SK-N-SH treated with all-trans-retinoic acid at 6 μM for 48 hours (cell line): ENCODE data around the gene SMAD6.

Experiments used
- ATAC-seq: fragments of 200-7000 bp; cut with Tn5 transposase; 3 replicates; pipeline ENCODE4 v1.9.1; 2020; ENCODE audit warnings: mild to moderate bottlenecking, moderate library complexity
- ARNTL ChIP-seq: fragments of 450-650 bp; formaldehyde crosslinking; IDR thresholded peaks from 2 replicates; pipeline ENCODE4 v1.5.0; 2020; ENCODE audit warnings: low read depth, mild to moderate bottlenecking, moderate library complexity, borderline replicate concordance
- BACH2 ChIP-seq: fragments of 250-450 bp; sonication (Bioruptor Pico); IDR thresholded peaks from 2 replicates; pipeline ENCODE4 v1.9.0; 2021; ENCODE audit warnings: mild to moderate bottlenecking, borderline replicate concordance
- CSDC2 ChIP-seq: fragments of 250-450 bp; sonication (Bioruptor Pico); IDR thresholded peaks from 2 replicates; pipeline ENCODE4 v1.5.0; 2020; ENCODE audit warnings: mild to moderate bottlenecking, moderate library complexity
- ESRRG ChIP-seq: fragments of 250-450 bp; sonication (Bioruptor Pico); IDR thresholded peaks from 2 replicates; pipeline ENCODE4 v1.6.1; 2021; ENCODE audit warnings: mild to moderate bottlenecking
- GLIS3 ChIP-seq: fragments of 250-450 bp; sonication (Bioruptor Pico); IDR thresholded peaks from 2 replicates; pipeline ENCODE4 v1.5.0; 2020; ENCODE audit warnings: mild to moderate bottlenecking, moderate library complexity
- ISL1 ChIP-seq: fragments of 250-450 bp; sonication (Bioruptor Pico); IDR thresholded peaks from 2 replicates; pipeline ENCODE4 v2.1.2; 2022; ENCODE audit warnings: mild to moderate bottlenecking, moderate library complexity
- OSR1 ChIP-seq: fragments of 250-450 bp; sonication (Bioruptor Pico); IDR thresholded peaks from 2 replicates; pipeline ENCODE4 v1.8.0; 2022; ENCODE audit warnings: moderate library complexity, mild to moderate bottlenecking, inconsistent platforms
- PPARA ChIP-seq: fragments of 250-450 bp; sonication (Bioruptor Pico); IDR thresholded peaks from 2 replicates; pipeline ENCODE4 v1.5.0; 2020; ENCODE audit warnings: mild to moderate bottlenecking, borderline replicate concordance
- RARB ChIP-seq: fragments of 250-450 bp; sonication (Bioruptor Pico); IDR thresholded peaks from 2 replicates; pipeline ENCODE4 v1.8.0; 2021; ENCODE audit warnings: mild to moderate bottlenecking, moderate library complexity
- TCF4 ChIP-seq: fragments of 250-450 bp; sonication (Bioruptor Pico); IDR thresholded peaks from 2 replicates; pipeline ENCODE4 v1.8.0; 2021; ENCODE audit warnings: mild to moderate bottlenecking, moderate library complexity, borderline replicate concordance
- TOX ChIP-seq: fragments of 250-450 bp; sonication (Bioruptor Pico); IDR thresholded peaks from 2 replicates; pipeline ENCODE4 v1.8.0; 2021; ENCODE audit warnings: mild to moderate bottlenecking, moderate library complexity, borderline replicate concordance
- ZC3H10 ChIP-seq: fragments of 250-450 bp; sonication (Bioruptor Pico); IDR thresholded peaks from 2 replicates; pipeline ENCODE4 v1.5.1; 2021; ENCODE audit warnings: mild to moderate bottlenecking, moderate library complexity
- ZFP3 ChIP-seq: fragments of 250-450 bp; sonication (Bioruptor Pico); IDR thresholded peaks from 2 replicates; pipeline ENCODE4 v1.5.0; 2020; ENCODE audit warnings: mild to moderate bottlenecking, moderate library complexity
- ZFP30 ChIP-seq: fragments of 450-650 bp; formaldehyde crosslinking; IDR thresholded peaks from 2 replicates; pipeline ENCODE4 v1.5.0; 2022; ENCODE audit warnings: mild to moderate bottlenecking, moderate library complexity
- ZNF565 ChIP-seq: fragments of 450-650 bp; formaldehyde crosslinking; conservative IDR thresholded peaks from 2 replicates; pipeline ENCODE4 v1.5.0; 2020; ENCODE audit warnings: low read depth, mild to moderate bottlenecking, moderate library complexity
- ZNF70 ChIP-seq: fragments of 450-650 bp; formaldehyde crosslinking; IDR thresholded peaks from 2 replicates; pipeline ENCODE4 v1.5.0; 2020; ENCODE audit warnings: mild to moderate bottlenecking, moderate library complexity
- TF ChIP-seq, protein P1 (sequence below): fragments of 250-450 bp; sonication (Bioruptor Pico); IDR thresholded peaks from 2 replicates; pipeline ENCODE4 v1.5.1; 2020; ENCODE audit warnings: low read depth, mild to moderate bottlenecking, moderate library complexity
- TF ChIP-seq, protein P2 (sequence below): fragments of 250-450 bp; sonication (Bioruptor Pico); IDR thresholded peaks from 2 replicates; pipeline ENCODE4 v1.5.0; 2020; ENCODE audit warnings: mild to moderate bottlenecking, moderate library complexity
- TF ChIP-seq, protein P3 (sequence below): fragments of 250-450 bp; sonication (Bioruptor Pico); IDR thresholded peaks from 2 replicates; pipeline ENCODE4 v1.8.0; 2020; ENCODE audit warnings: mild to moderate bottlenecking, moderate library complexity, borderline replicate concordance
- TF ChIP-seq, protein P4 (sequence below): fragments of 250-450 bp; sonication (Bioruptor Pico); IDR thresholded peaks from 2 replicates; pipeline ENCODE4 v1.8.0; 2021; ENCODE audit warnings: low read depth, mild to moderate bottlenecking, moderate library complexity, borderline replicate concordance
- TF ChIP-seq, protein P5 (sequence below): fragments of 250-450 bp; sonication (Bioruptor Pico); IDR thresholded peaks from 2 replicates; pipeline ENCODE4 v1.5.1; 2021; ENCODE audit warnings: mild to moderate bottlenecking, moderate library complexity

The SMAD6 gene

DNA sequence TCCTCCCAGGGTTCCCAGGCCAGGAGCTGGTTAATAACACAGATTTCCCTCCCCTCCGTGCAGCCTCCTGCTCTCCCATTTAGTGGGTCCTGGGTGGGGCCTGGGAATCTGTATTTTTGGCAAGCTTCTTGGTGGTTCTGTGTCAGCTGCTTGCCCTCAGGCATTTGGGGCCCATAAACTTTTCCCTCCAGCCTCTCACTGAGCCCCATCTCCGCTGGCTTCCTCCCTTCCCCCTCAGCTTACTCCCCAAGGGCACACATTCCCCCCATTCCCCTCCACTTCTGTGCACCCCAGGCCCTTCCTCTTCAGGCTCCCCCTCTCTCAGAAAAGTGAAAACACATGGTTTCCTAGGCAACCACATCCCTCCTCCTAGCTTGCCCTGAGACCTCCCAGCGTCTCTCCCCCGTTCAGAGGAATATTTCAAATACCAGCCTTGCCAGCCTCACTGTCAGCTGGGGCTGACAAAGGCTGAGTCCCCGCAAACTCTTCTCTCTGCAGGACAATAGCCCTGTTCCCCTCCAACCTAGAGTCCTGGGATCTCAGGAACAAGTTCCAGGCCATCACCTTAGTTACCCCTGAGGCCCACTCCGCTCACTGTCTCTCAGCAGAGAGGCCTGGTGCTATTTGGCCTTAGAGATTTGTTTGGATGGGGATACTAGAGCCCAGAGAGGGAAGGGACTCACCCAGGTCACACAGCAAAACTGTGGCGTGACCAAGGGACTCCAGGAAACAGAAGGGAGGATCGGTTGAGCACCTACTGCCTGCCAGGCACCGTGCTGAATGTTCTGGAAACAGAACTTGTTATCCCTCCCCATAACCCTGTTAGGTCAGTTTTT is 44.6 kb upstream of the SMAD6 start:
- TF ChIP-seq OSR1 (CRISPR knock-in tag), result no peak
- no peak for TF ChIP-seq TCF4 (CRISPR knock-in tag)
- TF ChIP-seq, protein P1, sequence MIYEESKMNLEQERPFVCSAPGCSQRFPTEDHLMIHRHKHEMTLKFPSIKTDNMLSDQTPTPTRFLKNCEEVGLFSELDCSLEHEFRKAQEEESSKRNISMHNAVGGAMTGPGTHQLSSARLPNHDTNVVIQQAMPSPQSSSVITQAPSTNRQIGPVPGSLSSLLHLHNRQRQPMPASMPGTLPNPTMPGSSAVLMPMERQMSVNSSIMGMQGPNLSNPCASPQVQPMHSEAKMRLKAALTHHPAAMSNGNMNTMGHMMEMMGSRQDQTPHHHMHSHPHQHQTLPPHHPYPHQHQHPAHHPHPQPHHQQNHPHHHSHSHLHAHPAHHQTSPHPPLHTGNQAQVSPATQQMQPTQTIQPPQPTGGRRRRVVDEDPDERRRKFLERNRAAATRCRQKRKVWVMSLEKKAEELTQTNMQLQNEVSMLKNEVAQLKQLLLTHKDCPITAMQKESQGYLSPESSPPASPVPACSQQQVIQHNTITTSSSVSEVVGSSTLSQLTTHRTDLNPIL, result no peak
- peak; percentile 81 for ATAC-seq

DNA sequence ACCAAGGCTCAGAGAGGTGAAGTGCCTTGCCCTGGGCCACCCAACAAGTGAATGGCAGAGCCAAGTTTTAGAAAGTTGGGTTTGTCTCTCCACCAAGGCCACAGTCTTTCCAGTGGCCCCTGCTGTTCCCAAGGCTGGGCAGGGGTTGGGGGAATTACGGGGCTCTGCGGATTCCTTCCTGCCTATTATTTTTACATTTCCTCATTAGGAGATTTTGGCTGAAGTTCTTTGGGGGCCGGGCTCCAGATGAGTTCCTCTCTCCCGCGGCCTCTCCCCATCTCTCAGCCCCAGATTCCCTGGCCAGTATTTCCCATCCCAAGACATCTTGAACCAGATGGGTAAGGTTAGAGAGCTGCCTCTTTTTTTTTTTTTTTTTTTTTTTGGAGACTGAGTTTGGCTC is 44.0 kb upstream of the SMAD6 start:
- TF ChIP-seq ZFP3 (CRISPR knock-in tag) (no peak), PPARA (CRISPR knock-in tag) (no peak), ESRRG (CRISPR knock-in tag) (no peak), ZFP30 (no peak)

DNA sequence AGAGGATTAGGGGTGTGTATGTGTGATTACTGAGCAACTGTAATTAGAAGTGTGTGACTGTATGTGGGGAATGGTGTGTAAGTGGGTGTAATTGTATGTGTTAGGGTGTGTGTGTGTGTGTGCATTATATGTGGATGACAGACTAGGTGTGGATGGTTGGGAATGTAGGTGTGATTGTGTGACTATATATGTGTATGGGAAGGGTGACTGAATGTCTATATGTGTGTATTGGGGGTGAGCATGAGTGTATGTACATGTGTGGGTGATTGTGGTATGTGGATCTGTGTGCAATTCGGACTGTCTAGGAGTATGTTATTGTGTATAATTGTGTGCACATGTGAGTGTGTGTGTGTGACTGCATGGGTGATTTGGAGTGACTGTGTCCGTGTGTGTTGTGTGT is 43.2 kb upstream of the SMAD6 start:
- TF ChIP-seq PPARA (CRISPR knock-in tag) (no peak), TOX (CRISPR knock-in tag) (no peak), ZNF565 (CRISPR knock-in tag) (no peak), RARB (no peak), GLIS3 (CRISPR knock-in tag) (no peak), BACH2 (CRISPR knock-in tag) (no peak)
- TF ChIP-seq, protein P2, sequence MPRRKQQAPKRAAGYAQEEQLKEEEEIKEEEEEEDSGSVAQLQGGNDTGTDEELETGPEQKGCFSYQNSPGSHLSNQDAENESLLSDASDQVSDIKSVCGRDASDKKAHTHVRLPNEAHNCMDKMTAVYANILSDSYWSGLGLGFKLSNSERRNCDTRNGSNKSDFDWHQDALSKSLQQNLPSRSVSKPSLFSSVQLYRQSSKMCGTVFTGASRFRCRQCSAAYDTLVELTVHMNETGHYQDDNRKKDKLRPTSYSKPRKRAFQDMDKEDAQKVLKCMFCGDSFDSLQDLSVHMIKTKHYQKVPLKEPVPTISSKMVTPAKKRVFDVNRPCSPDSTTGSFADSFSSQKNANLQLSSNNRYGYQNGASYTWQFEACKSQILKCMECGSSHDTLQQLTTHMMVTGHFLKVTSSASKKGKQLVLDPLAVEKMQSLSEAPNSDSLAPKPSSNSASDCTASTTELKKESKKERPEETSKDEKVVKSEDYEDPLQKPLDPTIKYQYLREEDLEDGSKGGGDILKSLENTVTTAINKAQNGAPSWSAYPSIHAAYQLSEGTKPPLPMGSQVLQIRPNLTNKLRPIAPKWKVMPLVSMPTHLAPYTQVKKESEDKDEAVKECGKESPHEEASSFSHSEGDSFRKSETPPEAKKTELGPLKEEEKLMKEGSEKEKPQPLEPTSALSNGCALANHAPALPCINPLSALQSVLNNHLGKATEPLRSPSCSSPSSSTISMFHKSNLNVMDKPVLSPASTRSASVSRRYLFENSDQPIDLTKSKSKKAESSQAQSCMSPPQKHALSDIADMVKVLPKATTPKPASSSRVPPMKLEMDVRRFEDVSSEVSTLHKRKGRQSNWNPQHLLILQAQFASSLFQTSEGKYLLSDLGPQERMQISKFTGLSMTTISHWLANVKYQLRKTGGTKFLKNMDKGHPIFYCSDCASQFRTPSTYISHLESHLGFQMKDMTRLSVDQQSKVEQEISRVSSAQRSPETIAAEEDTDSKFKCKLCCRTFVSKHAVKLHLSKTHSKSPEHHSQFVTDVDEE (CRISPR knock-in tag), result no peak
- TF ChIP-seq, protein P3, sequence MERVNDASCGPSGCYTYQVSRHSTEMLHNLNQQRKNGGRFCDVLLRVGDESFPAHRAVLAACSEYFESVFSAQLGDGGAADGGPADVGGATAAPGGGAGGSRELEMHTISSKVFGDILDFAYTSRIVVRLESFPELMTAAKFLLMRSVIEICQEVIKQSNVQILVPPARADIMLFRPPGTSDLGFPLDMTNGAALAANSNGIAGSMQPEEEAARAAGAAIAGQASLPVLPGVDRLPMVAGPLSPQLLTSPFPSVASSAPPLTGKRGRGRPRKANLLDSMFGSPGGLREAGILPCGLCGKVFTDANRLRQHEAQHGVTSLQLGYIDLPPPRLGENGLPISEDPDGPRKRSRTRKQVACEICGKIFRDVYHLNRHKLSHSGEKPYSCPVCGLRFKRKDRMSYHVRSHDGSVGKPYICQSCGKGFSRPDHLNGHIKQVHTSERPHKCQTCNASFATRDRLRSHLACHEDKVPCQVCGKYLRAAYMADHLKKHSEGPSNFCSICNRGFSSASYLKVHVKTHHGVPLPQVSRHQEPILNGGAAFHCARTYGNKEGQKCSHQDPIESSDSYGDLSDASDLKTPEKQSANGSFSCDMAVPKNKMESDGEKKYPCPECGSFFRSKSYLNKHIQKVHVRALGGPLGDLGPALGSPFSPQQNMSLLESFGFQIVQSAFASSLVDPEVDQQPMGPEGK (CRISPR knock-in tag), result no peak
- ATAC-seq, result no peak

More for the DNA sequence above, 44.0 kb upstream of the SMAD6 start:
- no peak for ATAC-seq

DNA sequence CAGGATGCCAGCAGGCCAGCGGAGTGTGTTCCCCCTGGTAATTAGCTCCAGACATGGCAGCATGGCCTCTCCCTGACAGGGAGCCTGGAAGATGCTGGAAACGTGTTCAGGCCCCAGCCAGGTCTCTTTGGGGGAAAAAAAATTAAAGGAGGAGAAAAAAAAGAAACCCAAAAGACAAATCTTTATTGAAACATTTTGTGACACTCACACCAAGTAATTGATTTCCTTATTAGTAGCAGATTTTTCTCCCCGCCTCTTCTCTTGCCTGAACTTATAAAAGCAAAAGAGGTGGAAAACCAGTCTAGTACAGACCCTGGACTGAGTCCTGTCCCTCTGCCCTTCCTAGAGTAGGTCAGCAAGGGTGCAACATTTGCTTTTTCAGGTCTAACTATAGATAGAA is 42.7 kb upstream of the SMAD6 start:
- no peak for ATAC-seq
- TF ChIP-seq ESRRG (CRISPR knock-in tag), result no peak
- TF ChIP-seq GLIS3 (CRISPR knock-in tag), result no peak
- TF ChIP-seq ZNF70 (CRISPR knock-in tag), result no peak
- no peak for TF ChIP-seq ISL1
- TF ChIP-seq, protein P2 (CRISPR knock-in tag), result no peak
- TF ChIP-seq ZC3H10 (CRISPR knock-in tag), result no peak
- TF ChIP-seq, protein P4, sequence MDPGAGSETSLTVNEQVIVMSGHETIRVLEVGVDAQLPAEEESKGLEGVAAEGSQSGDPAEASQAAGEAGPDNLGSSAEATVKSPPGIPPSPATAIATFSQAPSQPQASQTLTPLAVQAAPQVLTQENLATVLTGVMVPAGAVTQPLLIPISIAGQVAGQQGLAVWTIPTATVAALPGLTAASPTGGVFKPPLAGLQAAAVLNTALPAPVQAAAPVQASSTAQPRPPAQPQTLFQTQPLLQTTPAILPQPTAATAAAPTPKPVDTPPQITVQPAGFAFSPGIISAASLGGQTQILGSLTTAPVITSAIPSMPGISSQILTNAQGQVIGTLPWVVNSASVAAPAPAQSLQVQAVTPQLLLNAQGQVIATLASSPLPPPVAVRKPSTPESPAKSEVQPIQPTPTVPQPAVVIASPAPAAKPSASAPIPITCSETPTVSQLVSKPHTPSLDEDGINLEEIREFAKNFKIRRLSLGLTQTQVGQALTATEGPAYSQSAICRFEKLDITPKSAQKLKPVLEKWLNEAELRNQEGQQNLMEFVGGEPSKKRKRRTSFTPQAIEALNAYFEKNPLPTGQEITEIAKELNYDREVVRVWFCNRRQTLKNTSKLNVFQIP, result no peak
- no peak for TF ChIP-seq CSDC2 (CRISPR knock-in tag)
- TF ChIP-seq, protein P1, result no peak
- TF ChIP-seq, protein P5, sequence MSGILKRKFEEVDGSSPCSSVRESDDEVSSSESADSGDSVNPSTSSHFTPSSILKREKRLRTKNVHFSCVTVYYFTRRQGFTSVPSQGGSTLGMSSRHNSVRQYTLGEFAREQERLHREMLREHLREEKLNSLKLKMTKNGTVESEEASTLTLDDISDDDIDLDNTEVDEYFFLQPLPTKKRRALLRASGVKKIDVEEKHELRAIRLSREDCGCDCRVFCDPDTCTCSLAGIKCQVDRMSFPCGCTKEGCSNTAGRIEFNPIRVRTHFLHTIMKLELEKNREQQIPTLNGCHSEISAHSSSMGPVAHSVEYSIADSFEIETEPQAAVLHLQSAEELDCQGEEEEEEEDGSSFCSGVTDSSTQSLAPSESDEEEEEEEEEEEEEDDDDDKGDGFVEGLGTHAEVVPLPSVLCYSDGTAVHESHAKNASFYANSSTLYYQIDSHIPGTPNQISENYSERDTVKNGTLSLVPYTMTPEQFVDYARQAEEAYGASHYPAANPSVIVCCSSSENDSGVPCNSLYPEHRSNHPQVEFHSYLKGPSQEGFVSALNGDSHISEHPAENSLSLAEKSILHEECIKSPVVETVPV (CRISPR knock-in tag), result no peak
- TF ChIP-seq ZFP3 (CRISPR knock-in tag), result no peak
- TF ChIP-seq ARNTL, result no peak
